KBM-7 (cell line): Measurements from ENCODE around the gene CYP2B6.
A peak's percentile ranks its signal among the peaks of the same experiment; 100 is the strongest.
"Not testable (repeated sequence)": the region's sequence is repeated elsewhere in the genome, so short reads cannot be mapped to it uniquely, and the experiment has no call there.

Experiments
- DNase-seq: peaks from one replicate; pipeline ENCODE4 v3.0.0-alpha.2; 2015
- in situ Hi-C: fragments of 300-500 bp; cut with MboI; formaldehyde crosslinking; loops from 2 replicates; pipeline ENCODE4 v1.14.3; 2020; ENCODE audit warnings: low sequenced_read_pairs, low pct_unique_long_range_greater_than_20kb, mixed read lengths

Gene CYP2B6

DNA sequence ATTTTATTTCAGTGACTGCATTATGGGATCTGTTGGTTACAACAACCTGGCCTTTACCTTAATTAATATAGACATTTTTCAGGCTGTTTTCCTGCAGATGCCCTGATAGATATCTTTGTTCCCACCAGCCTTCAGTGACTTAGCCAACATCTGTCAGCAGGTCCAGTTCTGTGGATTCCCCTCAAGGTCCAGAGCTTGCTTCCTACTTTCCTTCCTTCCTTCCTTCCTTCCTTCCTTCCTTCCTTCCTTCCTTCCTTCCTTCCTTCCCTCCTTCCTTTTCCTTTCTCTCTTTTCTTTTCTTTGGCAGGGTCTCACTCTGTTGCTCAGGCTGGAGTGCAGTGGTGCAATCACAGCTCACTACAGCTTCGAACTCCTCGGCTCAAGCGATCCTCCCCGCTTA, 14.4 kb upstream of the CYP2B6 start:
- in situ Hi-C loops = no loop called here
- DNase-seq = no peak

DNA sequence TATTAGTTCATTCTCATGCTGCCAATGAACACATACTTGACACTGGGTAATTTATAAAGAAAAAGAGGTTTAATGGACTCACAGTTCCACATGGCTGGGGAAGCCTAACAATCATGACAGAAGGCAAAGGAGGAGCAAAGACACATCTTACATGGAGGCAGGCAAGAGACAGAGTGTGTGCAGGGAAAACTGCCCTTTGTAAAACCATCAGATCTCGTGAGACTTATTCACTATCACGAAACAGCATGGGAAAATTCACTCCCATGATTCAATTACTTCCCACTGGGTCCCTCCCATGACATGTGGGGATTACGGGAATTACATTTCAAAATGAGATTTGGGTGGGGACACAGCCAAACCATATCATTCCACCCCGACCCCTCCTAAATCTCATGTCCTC, 11.3 kb upstream of the CYP2B6 start:
- DNase-seq, in situ Hi-C loops: not testable (repeated sequence)

DNA sequence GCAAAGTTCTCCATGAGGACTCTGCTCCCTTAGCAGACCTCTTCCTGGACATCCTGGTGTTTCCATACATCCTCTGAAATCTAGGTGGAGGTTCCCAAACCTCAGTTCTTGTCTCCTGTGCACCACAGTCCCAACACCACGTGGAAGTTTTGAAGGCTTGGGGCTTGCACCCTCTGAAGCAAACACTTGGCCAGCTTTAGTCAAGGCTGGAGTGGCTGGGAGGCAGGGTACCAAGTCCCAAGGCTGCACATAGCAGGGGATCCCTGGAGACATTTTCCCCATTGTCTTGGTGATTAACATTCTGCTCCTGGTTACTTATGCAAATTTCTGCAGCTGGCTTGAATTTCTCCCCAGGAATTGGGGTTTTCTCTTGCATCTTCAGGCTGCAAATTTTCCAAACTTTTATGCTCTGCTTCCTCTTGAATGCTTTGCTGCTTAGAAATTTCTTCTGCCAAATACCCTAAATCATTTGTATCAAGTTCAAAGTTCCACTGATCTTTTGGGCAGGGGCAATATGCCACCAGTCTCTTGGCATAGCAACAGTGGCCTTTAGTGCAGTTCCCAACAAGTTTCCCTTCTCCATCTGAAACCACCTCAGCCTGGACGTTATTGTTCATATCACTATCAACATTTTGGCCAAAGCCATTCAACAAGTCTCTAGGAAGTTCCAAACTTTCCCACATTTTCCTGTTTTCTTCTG, 10.2 kb upstream of the CYP2B6 start:
- in situ Hi-C loops, DNase-seq: not testable (repeated sequence)

DNA sequence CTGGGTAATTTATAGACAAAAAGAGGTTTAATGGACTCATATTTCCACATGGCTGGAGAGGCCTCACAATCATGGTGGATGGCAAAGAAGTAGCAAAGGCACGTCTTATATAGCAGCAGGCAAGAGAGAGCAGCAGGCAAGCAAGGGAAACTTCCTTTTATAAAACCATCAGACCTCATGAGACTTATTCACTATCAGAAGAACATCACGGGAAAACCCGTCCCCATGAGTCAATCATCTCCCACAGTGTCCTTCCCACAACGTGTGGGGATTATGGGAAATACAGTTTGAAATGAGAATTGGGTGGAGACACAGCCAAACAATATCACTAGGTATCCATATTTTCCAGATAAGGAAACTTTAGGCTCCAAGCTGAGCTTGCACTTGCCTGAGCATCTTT, 9.5 kb upstream of the CYP2B6 start:
- in situ Hi-C loops = no loop called here
- no peak for DNase-seq

DNA sequence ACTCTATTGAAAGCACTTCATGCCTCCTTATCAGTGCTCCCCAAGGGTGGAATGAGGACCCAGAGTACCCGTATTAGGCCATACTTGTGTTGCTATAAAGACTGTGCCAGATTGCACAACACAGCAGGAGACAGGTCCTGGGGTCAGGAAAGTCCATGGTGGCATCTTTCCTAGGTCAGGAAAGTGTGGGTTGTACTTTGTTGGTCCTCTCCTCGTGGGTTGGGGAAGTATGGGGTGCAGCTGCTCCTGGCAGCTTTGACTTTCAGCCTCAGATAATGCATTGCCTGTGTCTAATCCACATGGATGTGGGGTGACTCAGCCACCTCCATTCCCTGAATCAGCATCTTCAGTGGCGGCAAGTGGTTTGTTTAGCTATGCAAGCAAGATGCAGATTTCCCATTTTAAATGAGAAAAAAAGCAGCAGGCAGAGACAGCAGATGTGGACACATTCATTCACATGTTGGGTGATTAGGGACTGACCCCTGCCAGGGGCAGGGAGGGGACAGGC, 8.4 kb upstream of the CYP2B6 start:
- in situ Hi-C loops = no loop called here
- no peak for DNase-seq

DNA sequence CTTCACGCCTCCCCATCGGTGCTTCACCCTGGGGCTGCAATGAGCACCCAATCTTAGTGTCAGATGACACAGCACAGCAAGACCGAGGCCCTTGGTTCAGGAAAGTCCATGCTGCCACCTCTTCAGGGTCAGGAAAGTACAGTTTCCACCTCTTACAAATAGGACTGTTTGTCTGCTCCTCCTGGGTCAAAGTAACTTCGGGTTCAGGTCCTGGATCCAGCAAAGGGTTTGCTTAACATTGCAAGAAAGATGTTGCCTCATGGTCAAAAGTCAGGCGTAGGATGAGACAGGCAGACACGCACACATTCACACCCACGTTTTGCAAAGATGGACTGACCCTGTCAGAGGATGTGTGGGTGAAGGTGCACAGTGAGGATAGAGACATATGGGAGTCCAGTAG, 1.6 kb upstream of the CYP2B6 start:
- no peak for DNase-seq
- in situ Hi-C loops = no loop called here

DNA sequence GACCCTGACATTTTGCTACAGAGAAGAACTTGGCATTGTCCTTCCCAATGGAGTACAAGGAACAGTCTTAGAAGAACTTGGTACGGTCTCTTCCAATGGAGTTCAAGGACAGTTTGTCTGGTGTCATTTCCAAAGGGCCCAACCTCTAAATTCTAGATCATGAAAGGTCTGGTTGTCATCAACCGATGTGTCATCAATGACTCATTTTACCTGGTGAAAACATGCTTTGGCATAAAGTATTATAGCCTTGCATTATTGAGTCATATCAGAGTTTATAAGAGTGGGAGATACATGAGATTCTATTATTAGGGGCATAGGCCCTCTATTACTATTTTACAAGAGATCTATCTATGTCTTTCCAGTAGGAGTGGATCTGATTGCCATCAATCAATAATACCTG, 4.3 kb downstream of the CYP2B6 start:
- in situ Hi-C loops = no loop called here
- DNase-seq = no peak

DNA sequence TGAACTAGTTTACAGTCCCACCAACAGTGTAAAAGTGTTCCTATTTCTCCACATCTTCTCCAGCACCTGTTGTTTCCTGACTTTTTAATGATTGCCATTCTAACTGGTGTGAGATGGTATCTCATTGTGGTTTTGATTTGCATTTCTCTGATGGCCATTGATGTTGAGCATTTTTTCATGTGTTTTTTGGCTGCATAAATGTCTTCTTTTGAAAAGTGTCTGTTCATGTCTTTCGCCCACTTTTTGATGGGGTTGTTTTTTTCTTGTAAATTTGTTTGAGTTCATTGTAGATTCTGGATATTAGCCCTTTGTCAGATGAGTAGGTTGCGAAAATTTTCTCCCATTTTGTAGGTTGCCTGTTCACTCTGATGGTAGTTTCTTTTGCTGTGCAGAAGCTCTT, 7.9 kb downstream of the CYP2B6 start:
- in situ Hi-C loops, DNase-seq: not testable (repeated sequence)

DNA sequence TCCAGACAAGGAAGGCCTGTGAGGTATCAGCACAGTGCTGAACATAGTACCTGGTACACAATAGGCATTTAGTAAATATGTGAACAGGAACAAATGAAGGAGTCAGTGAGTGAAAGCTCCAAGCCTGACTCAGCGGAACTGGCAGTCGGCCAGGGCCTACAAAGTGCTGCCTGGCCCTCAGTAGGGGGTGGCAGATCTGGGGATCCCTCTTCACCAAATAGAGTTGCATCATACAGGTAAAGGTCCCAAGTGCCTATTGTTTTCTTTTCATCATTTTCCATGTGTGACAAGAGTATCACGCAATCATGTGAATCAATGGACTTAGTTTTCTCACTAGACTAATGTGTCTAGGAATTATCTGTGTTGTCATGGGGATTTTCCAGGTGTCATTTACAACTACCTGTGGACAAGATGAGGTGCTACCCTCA, 9.2 kb downstream of the CYP2B6 start:
- in situ Hi-C loops = no loop called here

DNA sequence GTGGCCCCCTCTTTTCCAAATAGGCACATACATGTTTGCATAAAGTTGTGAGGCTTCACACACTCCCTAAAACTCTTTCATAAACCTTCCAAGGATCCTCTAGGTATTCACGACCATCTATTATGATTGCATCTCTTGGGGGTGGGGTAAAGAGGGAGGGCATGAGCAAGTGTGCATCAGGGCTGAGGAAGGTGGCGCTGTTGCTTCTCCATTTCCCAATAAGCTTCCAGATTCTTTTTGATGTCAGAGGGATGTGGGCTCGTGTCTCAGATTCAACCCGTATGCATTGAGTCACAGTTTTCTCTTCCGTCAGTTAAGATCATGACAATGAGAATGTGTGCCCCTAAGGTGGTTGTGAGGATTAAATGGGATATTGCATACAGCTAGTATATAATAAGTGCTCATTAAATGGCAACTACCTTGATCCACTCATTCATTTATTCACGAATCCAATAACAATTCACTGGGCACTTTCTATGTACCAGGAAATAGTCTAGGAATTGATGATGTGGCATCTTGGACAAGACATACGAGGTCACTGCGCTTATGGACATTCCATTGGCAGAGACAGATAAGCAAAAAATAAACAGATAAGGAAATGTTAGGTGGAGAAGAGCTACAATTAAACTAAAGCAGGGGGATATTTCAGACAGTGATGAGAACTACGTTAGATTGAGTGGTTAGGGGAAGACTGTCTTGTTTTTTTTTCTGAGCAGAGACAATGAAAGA, 10.3 kb downstream of the CYP2B6 start:
- in situ Hi-C loops = no loop called here
- DNase-seq = peak; percentile 7

More for the DNA sequence above, 9.2 kb downstream of the CYP2B6 start:
- no peak for DNase-seq

DNA sequence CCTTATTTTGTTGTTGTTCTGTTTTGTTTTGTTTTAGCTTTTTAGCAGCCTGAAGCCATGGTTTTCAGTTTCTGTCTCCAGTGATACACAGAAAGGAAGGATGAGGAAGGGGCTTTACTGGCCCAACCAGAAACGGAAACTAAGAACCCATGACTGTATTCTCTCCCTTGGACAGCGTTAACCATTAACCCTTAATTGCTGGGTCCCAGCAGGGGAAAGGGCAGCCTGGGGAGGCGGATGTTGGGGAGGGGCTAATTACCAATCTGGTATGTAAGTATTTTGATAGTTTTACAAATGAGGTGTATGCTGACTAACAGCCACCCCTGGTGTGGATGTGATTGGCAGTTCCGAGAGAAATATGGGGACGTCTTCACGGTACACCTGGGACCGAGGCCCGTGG, 12.6 kb downstream of the CYP2B6 start:
- DNase-seq, in situ Hi-C loops: not testable (repeated sequence)

DNA sequence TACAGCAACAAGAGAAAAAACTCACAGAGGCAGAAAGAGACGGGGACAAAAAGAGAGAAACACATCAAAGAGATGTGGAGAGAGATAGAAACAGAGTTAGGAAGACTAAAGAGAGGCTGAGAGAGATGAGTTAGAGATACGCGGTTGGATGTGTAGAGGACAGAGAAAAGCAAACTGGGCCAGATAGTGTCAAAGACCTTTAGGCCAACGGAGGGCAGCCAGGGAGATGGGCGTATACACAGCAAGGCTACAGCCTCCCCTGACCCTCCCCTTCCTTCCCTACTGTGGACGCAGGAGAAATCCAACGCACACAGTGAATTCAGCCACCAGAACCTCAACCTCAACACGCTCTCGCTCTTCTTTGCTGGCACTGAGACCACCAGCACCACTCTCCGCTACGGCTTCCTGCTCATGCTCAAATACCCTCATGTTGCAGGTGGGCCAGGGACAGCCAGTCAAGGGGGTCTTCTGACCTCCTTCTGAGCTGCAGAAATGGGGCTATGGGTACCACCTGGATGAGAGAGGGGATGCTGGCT, 18.7 kb downstream of the CYP2B6 start:
- DNase-seq = no peak
- in situ Hi-C loops = no loop called here

DNA sequence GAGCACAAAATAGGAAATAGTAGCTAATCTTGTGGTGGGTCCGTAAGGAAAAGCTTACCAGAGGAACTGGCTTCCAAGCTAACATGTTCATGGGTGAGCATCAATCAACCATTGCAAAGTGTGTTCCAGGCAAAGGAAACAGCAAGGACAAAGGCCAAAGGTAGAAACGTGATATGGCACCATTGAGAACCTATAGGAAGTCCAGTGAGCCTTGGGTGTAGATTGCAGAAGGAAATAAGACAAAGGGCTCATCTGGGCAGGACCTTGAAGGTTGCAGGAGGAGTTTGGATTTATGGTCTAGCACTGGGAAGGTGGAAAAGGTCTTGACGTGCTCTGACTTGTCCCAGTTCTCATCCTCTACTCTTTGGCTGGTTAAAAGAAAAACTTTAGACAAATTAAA, 22.3 kb downstream of the CYP2B6 start:
- DNase-seq = no peak
- in situ Hi-C loops = no loop called here

DNA sequence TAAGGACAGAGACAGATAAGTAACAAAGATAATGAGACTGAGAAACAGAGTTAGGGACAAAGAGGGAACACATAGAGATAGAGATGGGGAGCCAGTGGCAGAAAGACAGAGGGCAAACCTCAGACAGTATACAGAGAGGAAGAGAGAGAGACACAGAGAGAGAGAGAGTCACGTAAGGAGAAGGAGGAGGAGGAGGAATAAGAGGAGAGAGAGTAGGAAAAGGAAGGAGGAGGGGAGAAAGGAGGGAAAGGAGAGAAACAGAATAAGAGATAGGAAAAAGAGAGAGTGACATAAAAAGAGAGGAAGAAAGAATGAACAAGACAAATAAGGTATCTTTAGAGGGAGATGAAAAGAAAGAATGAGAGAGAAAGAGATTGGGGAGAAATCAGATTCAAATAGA, 23.6 kb downstream of the CYP2B6 start:
- no peak for DNase-seq
- in situ Hi-C loops = no loop called here

DNA sequence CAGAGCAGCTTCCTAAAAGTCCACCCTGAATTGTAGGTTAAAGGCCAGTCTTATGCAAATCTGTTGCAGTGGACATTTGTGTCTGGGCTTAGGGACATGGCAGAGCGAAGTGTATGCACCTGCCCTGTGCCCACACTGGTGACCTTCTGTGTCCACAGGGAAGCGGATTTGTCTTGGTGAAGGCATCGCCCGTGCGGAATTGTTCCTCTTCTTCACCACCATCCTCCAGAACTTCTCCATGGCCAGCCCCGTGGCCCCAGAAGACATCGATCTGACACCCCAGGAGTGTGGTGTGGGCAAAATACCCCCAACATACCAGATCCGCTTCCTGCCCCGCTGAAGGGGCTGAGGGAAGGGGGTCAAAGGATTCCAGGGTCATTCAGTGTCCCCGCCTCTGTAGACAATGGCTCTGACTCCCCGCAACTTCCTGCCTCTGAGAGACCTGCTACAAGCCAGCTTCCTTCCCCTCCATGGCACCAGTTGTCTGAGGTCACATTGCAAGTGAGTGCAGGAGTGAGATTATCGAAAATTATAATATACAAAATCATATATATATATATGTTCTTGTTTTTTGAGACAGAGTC, 25.5 kb downstream of the CYP2B6 start:
- peak; percentile 12 for DNase-seq
- in situ Hi-C loops = no loop called here

DNA sequence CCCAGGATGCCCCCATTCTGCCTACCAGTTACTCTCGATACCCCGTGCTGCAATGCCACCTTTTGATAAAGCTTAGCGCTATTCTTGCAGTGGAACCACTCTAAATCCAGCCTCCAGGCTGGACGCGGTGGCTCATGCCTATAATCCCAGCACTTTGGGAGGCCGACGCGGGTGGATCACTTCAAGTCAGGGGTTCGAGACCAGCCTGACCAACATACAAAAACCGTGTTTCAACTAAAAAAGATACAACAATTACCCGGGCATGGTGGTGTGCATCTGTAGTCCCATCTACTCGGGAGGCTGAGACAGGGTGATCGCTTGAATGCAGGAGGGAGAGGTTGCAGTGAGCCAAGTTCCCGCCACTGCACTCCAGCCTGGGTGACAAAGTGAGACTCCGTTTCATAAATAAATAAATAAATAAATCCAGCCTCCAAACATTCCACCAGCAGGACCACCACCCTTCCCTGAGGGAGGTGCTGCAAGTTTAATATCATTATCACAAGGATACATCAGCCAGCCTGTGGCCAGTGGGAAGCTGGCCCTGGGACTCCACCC, 27.7 kb downstream of the CYP2B6 start:
- in situ Hi-C loops = no loop called here
- no peak for DNase-seq

DNA sequence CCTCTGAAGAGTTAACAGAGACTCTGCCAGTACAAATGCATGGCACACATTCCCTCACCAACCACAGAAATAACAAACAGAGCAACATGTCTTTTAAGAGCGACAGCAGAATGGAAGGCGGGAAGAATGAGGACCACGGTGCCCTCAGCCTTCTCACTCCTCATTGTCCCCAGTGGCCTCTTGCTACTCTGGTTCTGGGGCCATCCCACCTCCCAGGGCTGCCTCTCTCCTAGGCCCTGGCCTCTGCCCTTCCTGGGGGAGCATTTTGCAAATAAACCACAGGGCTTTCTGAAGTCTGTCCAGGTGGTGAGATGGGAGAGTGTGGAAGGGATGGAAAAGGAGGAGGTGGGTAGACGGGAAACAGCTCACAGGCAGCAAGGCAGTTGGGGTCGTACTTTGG, 28.3 kb downstream of the CYP2B6 start:
- DNase-seq = no peak
- in situ Hi-C loops = no loop called here

DNA sequence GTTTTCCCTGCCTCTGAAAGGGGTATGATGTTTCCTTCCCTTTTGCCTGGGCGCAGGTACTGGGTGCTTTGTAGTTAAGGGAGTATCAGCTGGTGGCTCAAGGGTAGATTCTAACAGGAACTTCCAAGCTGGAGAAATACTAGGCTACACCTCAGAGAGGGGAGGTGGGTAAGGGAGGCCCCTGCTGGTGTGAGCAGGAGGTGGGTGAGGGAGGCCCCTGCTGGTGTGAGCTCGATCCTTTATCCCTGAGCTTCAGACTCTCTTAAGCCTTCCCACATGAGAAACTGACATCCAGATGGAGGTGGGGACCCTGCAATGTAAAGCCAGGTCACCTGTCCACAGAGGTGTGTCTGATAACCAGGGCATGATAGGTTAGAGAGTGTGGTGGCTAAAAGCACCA, 32.1 kb downstream of the CYP2B6 start:
- no peak for DNase-seq
- in situ Hi-C loops = no loop called here

DNA sequence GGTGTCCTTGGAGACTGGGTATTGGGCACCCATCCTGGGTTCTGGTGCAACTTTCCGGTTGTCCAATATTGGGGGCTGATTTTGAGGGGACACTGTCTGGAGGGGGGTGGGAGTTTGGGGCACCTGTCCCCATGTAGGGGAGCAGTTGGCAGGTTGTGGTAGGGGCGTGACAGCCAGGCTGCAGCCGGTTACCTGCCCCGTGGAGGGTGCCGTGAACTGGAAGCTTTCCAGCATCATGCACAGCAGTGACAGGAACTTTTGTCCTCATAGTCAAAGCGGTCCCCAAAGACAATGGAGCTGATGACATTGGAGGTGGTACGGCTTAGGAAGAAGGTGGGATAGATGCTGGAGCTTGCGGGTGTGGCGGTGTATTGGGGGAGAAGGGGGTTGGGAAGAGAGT, 34.3 kb downstream of the CYP2B6 start:
- in situ Hi-C loops = no loop called here
- DNase-seq = no peak

DNA sequence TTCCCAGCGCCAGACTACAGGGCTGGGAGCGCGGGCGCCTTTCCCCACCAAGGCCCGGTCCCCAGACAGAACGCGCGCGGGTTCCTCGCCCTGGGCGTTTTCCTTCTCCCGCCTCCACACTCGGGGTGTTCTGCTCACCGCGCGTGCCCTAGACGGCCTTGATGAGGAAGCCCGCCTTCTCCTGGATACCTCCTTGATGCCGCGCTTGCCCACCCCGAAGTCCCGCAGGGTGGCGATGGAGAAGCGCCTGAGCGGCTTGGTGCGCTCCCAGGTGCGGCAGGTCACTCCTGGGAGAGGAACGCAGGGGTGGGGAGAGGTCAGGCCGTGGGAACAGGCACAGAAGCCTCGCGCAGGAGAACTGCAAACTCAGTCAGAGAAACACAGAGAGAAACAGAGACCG, 34.8 kb downstream of the CYP2B6 start:
- in situ Hi-C loops = no loop called here

More for the DNA sequence above, 34.8 kb downstream of the CYP2B6 start:
- no peak for DNase-seq
